Neural crest cell (in vitro differentiated cells): ENCODE results near the gene LUZP4. TPM values are rescaled to one million over a fixed set of nuclear protein-coding genes. Genes with fewer than 3 reads are reported as not detected.

ENCODE experiments used
- DNase-seq: peaks from one replicate; pipeline ENCODE4 v3.0.0; 2021; ENCODE audit warnings: low read depth, mixed read lengths, low spot score
- H3K27ac Mint-ChIP-seq: one replicate; pipeline ENCODE4 v1.8.0; 2021; ENCODE audit warnings: mild to moderate bottlenecking, mixed read lengths; ENCODE audit not compliant: unreplicated experiment
- H3K27me3 Mint-ChIP-seq: 2 replicates; pipeline ENCODE4 v1.8.0; 2021; ENCODE audit warnings: low read depth, mild to moderate bottlenecking, mixed read lengths
- H3K36me3 Mint-ChIP-seq: 2 replicates; pipeline ENCODE4 v1.8.0; 2021; ENCODE audit warnings: low read depth, mild to moderate bottlenecking, mixed read lengths
- H3K4me1 Mint-ChIP-seq: 2 replicates; pipeline ENCODE4 v1.8.0; 2021; ENCODE audit warnings: mixed read lengths
- H3K4me3 Mint-ChIP-seq: one replicate; pipeline ENCODE4 v1.8.0; 2021; ENCODE audit warnings: mild to moderate bottlenecking, mixed read lengths
- H3K9me3 Mint-ChIP-seq: 2 replicates; pipeline ENCODE4 v1.8.0; 2021; ENCODE audit warnings: mixed read lengths
- CTCF ChIP-seq: fragments of 200-600 bp; sonication (generic); conservative IDR thresholded peaks from 2 replicates; pipeline ENCODE4 v1.5.0; 2021; ENCODE audit warnings: antibody characterized with exemption, mild to moderate bottlenecking
- long read RNA-seq: library from polyadenylated mRNA; unstranded; transcript quantifications from one replicate; pipeline ENCODE4 v2.0.0, GENCODE V29; 2020
- total RNA-seq: library from RNA; stranded (reverse); gene quantifications from 2 replicates; pipeline ENCODE4 v1.2.1, GENCODE V29; 2021

LUZP4 gene
- total RNA-seq: not detected in 2 replicates
- long read RNA-seq: 0 reads

GRCh38 chrX:115289465-115289864, at the start of gene LUZP4:
LUZP4 (plus strand) TSS chrX:115289715; CDS start chrX:115289760, 45 bp downstream.
- H3K27ac Mint-ChIP-seq: no peak within 1 kb of the TSS
- peaks cover 9% of the 10 kb centered on the region for H3K9me3 Mint-ChIP-seq
- H3K27me3 Mint-ChIP-seq: no peaks in the 10 kb centered on the region
- DNase-seq: no peak
- H3K36me3 Mint-ChIP-seq: peaks cover 4% of the 10 kb centered on the region
- no peaks in the 10 kb centered on the region for H3K4me1 Mint-ChIP-seq
- TF ChIP-seq CTCF: no peak
- no peak within 1 kb of the TSS for H3K4me3 Mint-ChIP-seq

GRCh38 chrX:115251458-115252233, 37.9 kb upstream of the LUZP4 start:
- H3K4me1 Mint-ChIP-seq: no peaks in the 10 kb centered on the region
- DNase-seq: no peak
- H3K4me3 Mint-ChIP-seq: no peak overlapping the region
- no peaks in the 10 kb centered on the region for H3K9me3 Mint-ChIP-seq
- no peak for TF ChIP-seq CTCF
- no peaks in the 10 kb centered on the region for H3K36me3 Mint-ChIP-seq
- H3K27ac Mint-ChIP-seq: no peak overlapping the region
- H3K27me3 Mint-ChIP-seq: no peaks in the 10 kb centered on the region

GRCh38 chrX:115255003-115255402, 34.5 kb upstream of the LUZP4 start:
- no peak for TF ChIP-seq CTCF
- H3K4me3 Mint-ChIP-seq: no peak overlapping the region
- H3K27me3 Mint-ChIP-seq: no peaks in the 10 kb centered on the region
- no peaks in the 10 kb centered on the region for H3K4me1 Mint-ChIP-seq
- DNase-seq: no peak
- no peaks in the 10 kb centered on the region for H3K9me3 Mint-ChIP-seq
- no peak overlapping the region for H3K27ac Mint-ChIP-seq
- H3K36me3 Mint-ChIP-seq: no peaks in the 10 kb centered on the region

GRCh38 chrX:115257711-115258110, 31.8 kb upstream of the LUZP4 start:
- Mint-ChIP-seq H3K27me3 (no peaks in the 10 kb centered on the region), H3K9me3 (no peaks in the 10 kb centered on the region), H3K27ac (no peak overlapping the region), H3K4me3 (no peak overlapping the region), H3K4me1 (no peaks in the 10 kb centered on the region), H3K36me3 (no peaks in the 10 kb centered on the region)
- TF ChIP-seq CTCF: no peak
- DNase-seq: no peak

- Mint-ChIP-seq H3K27ac (no peak overlapping the region), H3K27me3 (no peaks in the 10 kb centered on the region), H3K4me3 (no peak overlapping the region), H3K9me3 (no peaks in the 10 kb centered on the region), H3K4me1 (no peaks in the 10 kb centered on the region), H3K36me3 (no peaks in the 10 kb centered on the region)
- TF ChIP-seq CTCF: no peak
- DNase-seq: no peak
Measured at GRCh38 chrX:115259238-115259875, 30.2 kb upstream of the LUZP4 start.
